Trophoblast cell (in vitro differentiated cells and primary cell): Measurements from ENCODE around the gene ZMAT2. TPM values are rescaled to one million over a fixed set of nuclear protein-coding genes. Genes with fewer than 3 reads are reported as not detected.
"Not testable (repeated sequence)": the region's sequence is repeated elsewhere in the genome, so short reads cannot be mapped to it uniquely, and the experiment has no call there.

ENCODE experiments used
- DNase-seq, 2 donors: peaks; one replicate each; pipeline ENCODE4 v3.0.0-alpha.2; 2016
- H2AFZ ChIP-seq: 2 replicates; pipeline ENCODE4 v1.6.1; 2013; ENCODE audit warnings: low read length, moderate library complexity, mild to moderate bottlenecking; ENCODE audit not compliant: insufficient read depth, poor library complexity
- H2AK5ac ChIP-seq: 2 replicates; pipeline ENCODE4 v1.6.1; 2013; ENCODE audit warnings: mild to moderate bottlenecking, low read length
- H2BK120ac ChIP-seq: 2 replicates; pipeline ENCODE4 v1.6.1; 2013; ENCODE audit warnings: low read length, mild to moderate bottlenecking, moderate library complexity; ENCODE audit not compliant: insufficient read depth, poor library complexity
- H2BK12ac ChIP-seq: 2 replicates; pipeline ENCODE4 v1.6.1; 2013; ENCODE audit warnings: mild to moderate bottlenecking, low read length, moderate library complexity
- H2BK5ac ChIP-seq: 2 replicates; pipeline ENCODE4 v1.6.1; 2013; ENCODE audit warnings: low read length, low read depth, moderate library complexity, mild to moderate bottlenecking; ENCODE audit not compliant: poor library complexity
- H3K14ac ChIP-seq: 2 replicates; pipeline ENCODE4 v1.6.1; 2013; ENCODE audit warnings: mild to moderate bottlenecking, low read length
- H3K18ac ChIP-seq: 2 replicates; pipeline ENCODE4 v1.6.1; 2013; ENCODE audit warnings: mild to moderate bottlenecking, low read length
- H3K23ac ChIP-seq: 2 replicates; pipeline ENCODE4 v1.6.1; 2013; ENCODE audit warnings: low read length
- H3K27ac ChIP-seq: 2 replicates; pipeline ENCODE4 v1.5.1; 2013; ENCODE audit warnings: low read depth, mild to moderate bottlenecking, inconsistent platforms, low read length, moderate library complexity
- H3K27me3 ChIP-seq: 2 replicates; pipeline ENCODE4 v1.6.1; 2013; ENCODE audit warnings: inconsistent platforms, mild to moderate bottlenecking, low read length, moderate library complexity; ENCODE audit not compliant: insufficient read depth
- H3K36me3 ChIP-seq, 2 experiments: 1 replicate in 1 of 2; 2 replicates in 1 of 2; pipeline ENCODE4 v1.6.1; 2013; ENCODE audit warnings: low read length in 2 of 2, mild to moderate bottlenecking in 2 of 2, moderate library complexity in 1 of 2; ENCODE audit not compliant: insufficient read depth in 2 of 2, control insufficient read depth in 1 of 2
- H3K4ac ChIP-seq: 2 replicates; pipeline ENCODE4 v1.6.1; 2013; ENCODE audit warnings: low read depth, mild to moderate bottlenecking, low read length, moderate library complexity
- H3K4me1 ChIP-seq, 2 experiments: 1 replicate in 1 of 2; 2 replicates in 1 of 2; pipeline ENCODE4 v1.6.1; 2013; ENCODE audit warnings: low read length in 2 of 2, mild to moderate bottlenecking in 2 of 2, moderate library complexity in 1 of 2; ENCODE audit not compliant: insufficient read depth in 2 of 2, control insufficient read depth in 1 of 2
- H3K4me2 ChIP-seq: 2 replicates; pipeline ENCODE4 v1.6.1; 2013; ENCODE audit warnings: inconsistent platforms, mild to moderate bottlenecking, low read length, moderate library complexity
- H3K4me3 ChIP-seq: 2 replicates; pipeline ENCODE4 v1.5.1; 2013; ENCODE audit warnings: mild to moderate bottlenecking, low read depth, low read length, inconsistent platforms
- H3K79me1 ChIP-seq: one replicate; pipeline ENCODE4 v1.6.1; 2013; ENCODE audit warnings: low read length
- H3K79me2 ChIP-seq: 2 replicates; pipeline ENCODE4 v1.6.1; 2013; ENCODE audit warnings: low read length, mild to moderate bottlenecking; ENCODE audit not compliant: control insufficient read depth, insufficient read depth, poor library complexity
- H3K9ac ChIP-seq: 2 replicates; pipeline ENCODE4 v1.6.1; 2013; ENCODE audit warnings: mild to moderate bottlenecking, low read length
- H3K9me3 ChIP-seq: 2 replicates; pipeline ENCODE4 v1.6.1; 2013; ENCODE audit warnings: low read depth, mild to moderate bottlenecking, control low read depth, inconsistent platforms, low read length; ENCODE audit not compliant: insufficient read depth
- H4K12ac ChIP-seq: 2 replicates; pipeline ENCODE4 v1.6.1; 2013; ENCODE audit warnings: low read depth, mild to moderate bottlenecking, low read length, moderate library complexity
- H4K8ac ChIP-seq: 2 replicates; pipeline ENCODE4 v1.6.1; 2013; ENCODE audit warnings: low read depth, mild to moderate bottlenecking, low read length, moderate library complexity
- H4K91ac ChIP-seq: one replicate; pipeline ENCODE4 v1.6.1; 2013; ENCODE audit warnings: low read depth, mild to moderate bottlenecking, low read length, moderate library complexity
- WGBS: extraction: QIAGEN DNeasy Blood & Tissue Kit; methylation state at CpG from one replicate; pipeline ENCODE4 v1.1.7; 2013; ENCODE audit warnings: missing lambda C conversion rate; ENCODE audit not compliant: insufficient read length, insufficient coverage; ENCODE audit errors: extremely low coverage; 5-methylcytosine and 5-hydroxymethylcytosine counted together
- polyA plus RNA-seq: library from polyadenylated mRNA; stranded (reverse); fragments of 200-250 nt; gene quantifications from 2 replicates; pipeline ENCODE4 v1.2.3, GENCODE V29; 2013

Gene ZMAT2, protein sequence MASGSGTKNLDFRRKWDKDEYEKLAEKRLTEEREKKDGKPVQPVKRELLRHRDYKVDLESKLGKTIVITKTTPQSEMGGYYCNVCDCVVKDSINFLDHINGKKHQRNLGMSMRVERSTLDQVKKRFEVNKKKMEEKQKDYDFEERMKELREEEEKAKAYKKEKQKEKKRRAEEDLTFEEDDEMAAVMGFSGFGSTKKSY
- 70.5 and 70.9 TPM in 2 replicates for polyA plus RNA-seq

DNA sequence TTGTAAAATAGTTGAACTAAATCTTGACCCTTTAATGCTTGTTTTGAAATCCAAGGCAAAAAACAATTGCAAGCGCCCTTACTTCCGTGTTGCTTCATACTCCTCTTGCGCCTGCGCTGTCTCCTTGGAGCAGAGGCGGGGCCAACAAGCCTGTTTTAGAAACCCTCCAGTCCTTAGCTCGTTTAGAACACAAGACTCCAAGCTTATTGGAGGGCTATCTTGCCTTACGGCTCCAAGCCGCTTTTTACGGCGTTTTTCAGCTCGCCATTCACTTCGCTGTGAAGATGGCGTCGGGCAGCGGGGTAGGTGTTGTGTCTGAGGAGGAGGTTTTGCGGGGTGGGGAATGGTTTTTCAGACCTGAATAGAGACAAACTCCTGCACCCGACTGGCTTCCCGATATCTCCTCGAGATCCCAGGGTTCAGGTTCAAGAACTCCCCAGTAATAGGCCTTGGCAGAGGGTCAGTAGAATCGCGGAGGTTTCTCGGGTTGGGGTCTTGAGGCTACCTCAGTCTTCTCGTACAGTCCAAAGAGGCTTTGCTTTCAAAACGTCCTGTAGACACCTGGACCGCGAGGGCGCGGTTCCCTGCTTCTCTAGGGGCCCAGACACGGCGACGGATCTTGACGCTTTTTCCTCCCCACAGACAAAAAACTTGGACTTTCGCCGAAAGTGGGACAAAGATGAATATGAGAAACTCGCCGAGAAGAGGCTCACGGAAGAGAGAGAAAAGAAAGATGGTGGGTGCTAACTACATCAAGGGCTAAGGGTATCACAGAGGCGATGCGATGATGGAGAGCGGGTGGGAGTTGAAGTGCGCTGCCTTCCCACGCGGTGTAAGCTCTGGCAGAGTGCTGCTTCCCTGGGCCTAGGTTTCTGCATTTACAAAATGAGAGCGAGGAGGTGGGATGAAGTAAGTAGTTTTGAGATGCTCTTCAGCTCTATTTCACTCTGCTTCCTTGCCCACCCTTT, at the start of gene ZMAT2:
TSS of gene ZMAT2 (plus strand) at position 271 of the 968 bp plus-strand sequence. CDS start at position 285, 14 bp downstream.
- Histone ChIP-seq H2BK120ac (peak within 1 kb of the TSS; percentile 12), H3K9me3 (no peaks in the 10 kb centered on the region), H2AFZ (peak within 1 kb of the TSS; percentile 24), H3K18ac (peak within 1 kb of the TSS; percentile 10), H3K23ac (no peak within 1 kb of the TSS), H3K4me3 (peak within 1 kb of the TSS; percentile 86), H3K9ac (peak within 1 kb of the TSS; percentile 87), H4K91ac (peak within 1 kb of the TSS; percentile 23), H3K36me3 (peaks cover 21 to 66% of the 10 kb centered on the region in 2 experiments), H3K4me2 (peak within 1 kb of the TSS; percentile 92), H2BK5ac (peak within 1 kb of the TSS; percentile 8), H3K27me3 (no peaks in the 10 kb centered on the region), H2AK5ac (peak within 1 kb of the TSS; percentile 25), H3K27ac (no peak within 1 kb of the TSS), H3K4me1 (peaks cover 3% of the 10 kb centered on the region in 2 experiments), H4K8ac (peak within 1 kb of the TSS; percentile 84), H3K4ac (peak within 1 kb of the TSS; percentile 68), H4K12ac (peak within 1 kb of the TSS; percentile 28), H3K79me2 (peaks cover 8% of the 10 kb centered on the region), H2BK12ac (no peak within 1 kb of the TSS), H3K14ac (peak within 1 kb of the TSS; percentile 8), H3K79me1 (peaks cover 1% of the 10 kb centered on the region)
- WGBS, result no CpG with 5 or more reads among the region's 44 CpGs
- peak; percentile 99 for DNase-seq

DNA sequence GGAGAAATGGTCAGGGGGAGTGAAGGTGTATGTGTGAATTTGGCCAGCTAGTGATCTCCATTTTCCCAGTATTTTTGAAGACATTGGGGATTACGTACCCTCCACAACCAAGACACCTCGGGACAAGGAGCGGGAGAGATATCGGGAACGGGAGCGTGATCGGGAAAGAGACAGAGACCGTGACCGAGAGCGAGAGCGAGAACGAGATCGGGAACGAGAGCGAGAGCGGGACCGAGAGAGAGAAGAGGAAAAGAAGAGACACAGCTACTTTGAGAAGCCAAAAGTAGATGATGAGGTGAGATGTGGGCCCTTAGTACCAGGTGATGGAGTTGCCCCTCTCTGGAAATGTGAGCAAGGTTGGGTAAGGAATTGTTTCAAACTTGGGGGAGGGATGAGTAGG, 41.4 kb upstream of the ZMAT2 start:
- Histone ChIP-seq H4K8ac (no peak overlapping the region), H3K4me1 (no peaks in the 10 kb centered on the region), H3K27me3 (no peaks in the 10 kb centered on the region), H3K14ac (no peak overlapping the region), H3K79me1 (no peaks in the 10 kb centered on the region), H3K4ac (no peak overlapping the region), H3K4me3 (no peak overlapping the region), H3K9me3 (no peaks in the 10 kb centered on the region), H3K18ac (no peak overlapping the region), H3K36me3 (peaks cover 42 to 65% of the 10 kb centered on the region in 2 experiments), H3K23ac (no peak overlapping the region), H2AK5ac (no peak overlapping the region), H3K9ac (no peak overlapping the region), H4K91ac (no peak overlapping the region), H3K27ac (no peak overlapping the region), H2BK120ac (no peak overlapping the region), H3K79me2 (no peaks in the 10 kb centered on the region), H3K4me2 (no peak overlapping the region), H2AFZ (no peak overlapping the region), H4K12ac (no peak overlapping the region), H2BK5ac (no peak overlapping the region), H2BK12ac (no peak overlapping the region)
- no peak for DNase-seq
- WGBS, result 100% methylated on average over 12 of the region's 17 CpGs

DNA sequence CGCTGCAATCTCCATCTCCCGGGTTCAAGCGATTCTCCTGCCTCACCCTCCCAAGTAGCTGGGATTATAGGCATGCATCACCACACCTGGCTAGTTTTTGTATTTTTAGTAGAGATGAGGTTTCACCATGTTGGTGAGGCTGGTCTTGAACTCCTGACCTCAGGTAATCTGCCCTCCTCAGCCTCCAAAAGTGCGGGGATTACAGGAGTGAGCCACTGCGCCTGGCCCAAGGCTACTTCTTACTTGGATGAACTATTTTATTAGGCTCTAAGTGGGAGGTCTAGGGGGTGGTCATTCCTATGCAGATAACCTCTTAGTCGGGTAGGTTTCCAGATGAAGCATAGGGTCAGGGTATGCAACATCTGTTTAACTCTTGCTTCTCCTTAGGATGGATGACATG, 39.9 kb upstream of the ZMAT2 start:
- no CpG with 5 or more reads among the region's 6 CpGs for whole genome bisulfite sequencing
- H3K27ac ChIP-seq, H3K27me3 ChIP-seq, H2BK12ac ChIP-seq, H3K4ac ChIP-seq, H3K4me1 ChIP-seq, H2AK5ac ChIP-seq, H3K23ac ChIP-seq, H3K9ac ChIP-seq, H4K12ac ChIP-seq, H3K9me3 ChIP-seq, H4K8ac ChIP-seq, H3K4me2 ChIP-seq, H2BK5ac ChIP-seq, H3K18ac ChIP-seq, H2AFZ ChIP-seq, H3K79me2 ChIP-seq, H4K91ac ChIP-seq, H2BK120ac ChIP-seq, H3K79me1 ChIP-seq, H3K4me3 ChIP-seq, H3K14ac ChIP-seq, DNase-seq: not testable (repeated sequence)
- peaks cover 38 to 59% of the 10 kb centered on the region in 2 experiments for H3K36me3 ChIP-seq

DNA sequence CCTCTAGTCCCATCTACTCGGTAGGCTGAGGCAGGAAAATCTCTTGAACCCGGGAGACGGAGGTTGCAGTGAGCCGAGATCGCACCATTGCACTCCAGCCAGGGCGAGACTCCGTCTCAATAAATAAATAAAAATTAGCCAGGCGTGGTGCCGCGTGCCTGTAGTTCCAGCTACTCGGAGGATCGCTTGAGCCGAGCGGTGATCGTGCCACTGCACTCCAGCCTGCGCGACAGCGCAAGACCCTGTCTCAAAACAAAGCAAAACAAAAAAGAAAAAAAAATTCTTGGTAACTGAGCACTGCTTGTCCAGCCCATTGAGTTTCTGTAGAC, 36.3 kb upstream of the ZMAT2 start:
- peaks cover 8% of the 10 kb centered on the region for H3K79me2 ChIP-seq
- peaks cover 8% of the 10 kb centered on the region for H3K79me1 ChIP-seq
- H2BK120ac ChIP-seq, result no peak overlapping the region
- H3K4me1 ChIP-seq, result peaks cover 5% of the 10 kb centered on the region in 2 experiments
- peak overlapping the region; percentile 87 for H4K8ac ChIP-seq
- peaks cover 28 to 44% of the 10 kb centered on the region in 2 experiments for H3K36me3 ChIP-seq
- H2AFZ ChIP-seq, result peak overlapping the region; percentile 75
- peak overlapping the region; percentile 45 for H3K27ac ChIP-seq
- peak overlapping the region; percentile 63 for H4K91ac ChIP-seq
- H4K12ac ChIP-seq, result peak overlapping the region; percentile 79
- no peak overlapping the region for H3K23ac ChIP-seq
- no peaks in the 10 kb centered on the region for H3K9me3 ChIP-seq
- H2BK5ac ChIP-seq, result peak overlapping the region; percentile 34
- peak overlapping the region; percentile 82 for H3K4me3 ChIP-seq
- no peaks in the 10 kb centered on the region for H3K27me3 ChIP-seq
- H2BK12ac ChIP-seq, result no peak overlapping the region
- H3K9ac ChIP-seq, result no peak overlapping the region
- H3K4me2 ChIP-seq, result peak overlapping the region; percentile 57
- H3K18ac ChIP-seq, result no peak overlapping the region
- no peak for DNase-seq
- no peak overlapping the region for H3K4ac ChIP-seq
- H2AK5ac ChIP-seq, result no peak overlapping the region
- H3K14ac ChIP-seq, result peak overlapping the region; percentile 38
- no CpG with 5 or more reads among the region's 18 CpGs for WGBS
